Naive thymus-derived CD4-positive, alpha-beta T cell (primary cell): Measurements from ENCODE around the gene NOTCH4. TPM values are rescaled to one million over a fixed set of nuclear protein-coding genes. Genes with fewer than 3 reads are reported as not detected.

ENCODE experiments used
- ATAC-seq: fragments of 150-1000 bp; cut with Tn5 transposase; 2 replicates; pipeline ENCODE4 v1.10.0; 2021; ENCODE audit warnings: mild to moderate bottlenecking, moderate library complexity
- CTCF ChIA-PET: fragments of 350-600 bp; sonication (Branson Sonifier 250); formaldehyde crosslinking; loops from one replicate; lab custom pipeline; 2021; ENCODE audit warnings: antibody characterized with exemption; lab: Charles Lee
- POLR2A ChIA-PET: fragments of 350-600 bp; sonication (Branson Sonifier 250); formaldehyde crosslinking; loops from one replicate; lab custom pipeline; 2021; ENCODE audit warnings: antibody characterized with exemption, inconsistent platforms; lab: Charles Lee
- DNase-seq, 9 donors: peaks; one replicate each; pipeline versions ENCODE4 v3.0.0 to v3.0.0-alpha.2; 2020 to 2022; ENCODE audit warnings: mixed read lengths in 1 of 9
- H3K27ac ChIP-seq: one replicate; pipeline ENCODE4 v1.7.0; 2013; ENCODE audit warnings: mild to moderate bottlenecking, low read depth, low read length, moderate library complexity
- H3K27me3 ChIP-seq, 2 donors: one replicate each; pipeline ENCODE4 v1.7.0; 2013; ENCODE audit warnings: low read length in 2 of 2, mild to moderate bottlenecking in 2 of 2, moderate library complexity in 2 of 2; ENCODE audit not compliant: control insufficient read depth in 2 of 2, insufficient read depth in 2 of 2
- H3K36me3 ChIP-seq, 3 experiments: 1 replicate in 2 of 3; 2 replicates in 1 of 3; pipeline ENCODE4 v1.7.0; 2013; ENCODE audit warnings: low read length in 3 of 3, mild to moderate bottlenecking in 3 of 3, moderate library complexity in 1 of 3; ENCODE audit not compliant: insufficient read depth in 3 of 3, control insufficient read depth in 2 of 3
- H3K4me1 ChIP-seq, 2 donors: one replicate each; pipeline ENCODE4 v1.7.0; 2013; ENCODE audit warnings: low read length in 2 of 2, mild to moderate bottlenecking in 2 of 2, moderate library complexity in 1 of 2; ENCODE audit not compliant: control insufficient read depth in 2 of 2, insufficient read depth in 2 of 2
- H3K4me3 ChIP-seq: 2 replicates; pipeline ENCODE4 v1.7.0; 2013; ENCODE audit warnings: mild to moderate bottlenecking, low read length
- H3K9me3 ChIP-seq, 3 experiments: 1 replicate in 2 of 3; 2 replicates in 1 of 3; pipeline ENCODE4 v1.7.0; 2013; ENCODE audit warnings: low read length in 3 of 3; ENCODE audit not compliant: control insufficient read depth in 2 of 3
- H3K27ac Mint-ChIP-seq, 9 donors: one replicate each; pipeline ENCODE4 v1.8.0; 2020 to 2022; ENCODE audit warnings: mixed read lengths in 9 of 9, mild to moderate bottlenecking in 8 of 9, moderate library complexity in 5 of 9, inconsistent platforms in 2 of 9
- H3K27me3 Mint-ChIP-seq, 5 donors: one replicate each; pipeline ENCODE4 v1.8.0; 2021 to 2022; ENCODE audit warnings: mixed read lengths in 5 of 5, mild to moderate bottlenecking in 1 of 5
- H3K36me3 Mint-ChIP-seq, 5 donors: one replicate each; pipeline ENCODE4 v1.8.0; 2020 to 2022; ENCODE audit warnings: mixed read lengths in 5 of 5, mild to moderate bottlenecking in 3 of 5, inconsistent platforms in 1 of 5
- H3K4me1 Mint-ChIP-seq, 7 donors: one replicate each; pipeline ENCODE4 v1.8.0; 2020 to 2022; ENCODE audit warnings: mixed read lengths in 7 of 7, mild to moderate bottlenecking in 3 of 7, inconsistent platforms in 1 of 7
- H3K4me3 Mint-ChIP-seq, 10 donors: one replicate each; pipeline ENCODE4 v1.8.0; 2020 to 2022; ENCODE audit warnings: mild to moderate bottlenecking in 10 of 10, mixed read lengths in 10 of 10, moderate library complexity in 6 of 10, inconsistent platforms in 2 of 10
- H3K9me3 Mint-ChIP-seq, 11 donors: one replicate each; pipeline ENCODE4 v1.8.0; 2020 to 2022; ENCODE audit warnings: mixed read lengths in 11 of 11, mild to moderate bottlenecking in 4 of 11, inconsistent platforms in 1 of 11, moderate library complexity in 1 of 11
- intact Hi-C, 2 donors: fragments of 100-400 bp; cut with micrococcal nuclease; formaldehyde crosslinking; loops; one replicate each; pipeline ENCODE4 v1.15.1; 2023
- polyA plus RNA-seq, 2 donors: library from polyadenylated mRNA; unstranded; fragments of 300-500 nt; fragmentation: Illumina TruSeq; gene quantifications; one replicate each; pipeline ENCODE4 v1.2.3, GENCODE V29; 2021
- total RNA-seq, 6 experiments: library from RNA in 5 of 6; stranded (reverse) in 5 of 6; gene quantifications; 1 replicate in 5 of 6; 2 replicates in 1 of 6; pipeline ENCODE4 v1.2.3 and lab custom pipeline; 2021 to 2026

NOTCH4 gene
- total and polyA plus RNA-seq, 7 experiments from 2014 or later: 0.27 to 4.7 (median 0.59) TPM

DNA sequence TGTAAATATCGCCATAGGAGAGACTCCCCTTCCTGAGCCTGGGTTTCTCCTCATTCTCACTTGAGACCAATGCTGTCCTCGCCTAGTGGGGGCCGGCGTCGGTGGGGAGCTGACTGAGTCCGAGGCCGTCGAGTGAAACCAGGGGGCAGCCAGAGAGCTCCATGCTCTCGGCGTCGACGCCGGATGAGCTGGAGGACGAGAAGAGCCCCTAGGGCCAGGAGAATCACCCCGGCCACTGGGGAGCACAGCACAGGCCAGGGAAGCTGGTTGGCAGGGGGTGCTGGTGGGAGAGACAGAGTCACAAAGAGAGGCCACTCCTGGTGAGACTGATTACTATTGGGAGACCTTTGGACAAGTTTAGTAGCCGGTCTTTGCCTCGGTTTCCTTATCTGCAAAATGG lies 25.0 kb downstream of the NOTCH4 start:
- H3K4me3 Mint-ChIP-seq: peak overlapping the region in 1 of 10 donors; percentile 7
- Histone ChIP-seq H3K4me3 (no peak overlapping the region), H3K27me3 (no peaks in the 10 kb centered on the region), H3K27ac (no peak overlapping the region), H3K4me1 (peaks cover 14 to 16% of the 10 kb centered on the region in 2 donors), H3K9me3 (no peaks in the 10 kb centered on the region), H3K36me3 (no peaks in the 10 kb centered on the region)
- intact Hi-C loops: loop anchor here (5.0 to 10.0 kb wide), 7 partner anchors 374 to 1582 kb away; partner anchors contain the start of genes B3GALT4 (in 1 of the 2), CLIC1 (in 1 of the 2), CUTA (in 1 of the 2) and HSD17B8 (in 1 of the 2)
- peaks cover 15 to 27% (median 24%) of the 10 kb centered on the region in 7 donors for H3K4me1 Mint-ChIP-seq
- no peak for DNase-seq
- POLR2A ChIA-PET: interaction anchor here (0.7 kb wide), 1 partner anchor 679 kb away, joined by 5 read pairs; no protein-coding TSS in a partner anchor
- CTCF ChIA-PET: no interaction called here
- ATAC-seq: no peak
- peaks cover 0 to 3% (median 0%) of the 10 kb centered on the region in 5 donors for H3K27me3 Mint-ChIP-seq
- H3K36me3 Mint-ChIP-seq: no peaks in the 10 kb centered on the region
- H3K9me3 Mint-ChIP-seq: no peaks in the 10 kb centered on the region
- peak overlapping the region in 3 of 9 donors; percentile 31 to 97 (median 69) for H3K27ac Mint-ChIP-seq

DNA sequence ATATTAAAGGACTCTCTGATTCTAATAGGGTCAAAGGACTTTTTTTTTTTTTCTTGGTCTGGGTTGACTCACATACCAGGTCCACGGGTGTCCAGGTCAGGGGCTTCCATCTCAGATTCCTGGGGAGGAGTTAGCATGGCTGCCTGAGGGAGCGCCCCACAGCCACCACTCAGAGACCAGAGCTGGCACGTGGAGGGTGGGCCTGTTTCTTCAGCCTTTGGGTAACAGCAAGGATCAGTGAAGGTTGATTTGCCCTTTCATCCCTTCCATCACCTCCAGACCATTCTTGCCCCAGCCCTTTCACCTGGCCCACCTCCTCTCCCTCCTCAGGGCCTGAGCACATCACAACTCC lies 25.5 kb downstream of the NOTCH4 start:
- no peaks in the 10 kb centered on the region for H3K36me3 ChIP-seq
- POLR2A ChIA-PET: interaction anchor here (0.7 to 1.1 kb wide), 4 partner anchors 9 to 680 kb away, joined by 3 to 5 read pairs (median 4); no protein-coding TSS in a partner anchor
- Mint-ChIP-seq H3K27me3 (peaks cover 0 to under 1% (median 0%) of the 10 kb centered on the region in 5 donors), H3K36me3 (no peaks in the 10 kb centered on the region), H3K4me3 (peak overlapping the region in 4 of 10 donors; percentile 8 to 41 (median 26)), H3K4me1 (peaks cover 20 to 32% (median 29%) of the 10 kb centered on the region in 7 donors), H3K9me3 (no peaks in the 10 kb centered on the region), H3K27ac (peak overlapping the region in 6 of 9 donors; percentile 31 to 97 (median 58))
- H3K27me3 ChIP-seq: no peaks in the 10 kb centered on the region
- H3K4me3 ChIP-seq: no peak overlapping the region
- CTCF ChIA-PET: interaction anchor here (1.5 kb wide), 1 partner anchor 71 kb away, joined by 3 read pairs; the partner anchor contains the start of gene ATF6B
- ATAC-seq: no peak
- H3K4me1 ChIP-seq: peaks cover 19 to 21% of the 10 kb centered on the region in 2 donors
- intact Hi-C loops: loop anchor here (5.0 to 10.0 kb wide), 7 partner anchors 374 to 1581 kb away; partner anchors contain the start of genes B3GALT4 (in 1 of the 2), CLIC1 (in 1 of the 2), CUTA (in 1 of the 2) and HSD17B8 (in 1 of the 2)
- H3K9me3 ChIP-seq: no peaks in the 10 kb centered on the region
- no peak overlapping the region for H3K27ac ChIP-seq
- no peak for DNase-seq

DNA sequence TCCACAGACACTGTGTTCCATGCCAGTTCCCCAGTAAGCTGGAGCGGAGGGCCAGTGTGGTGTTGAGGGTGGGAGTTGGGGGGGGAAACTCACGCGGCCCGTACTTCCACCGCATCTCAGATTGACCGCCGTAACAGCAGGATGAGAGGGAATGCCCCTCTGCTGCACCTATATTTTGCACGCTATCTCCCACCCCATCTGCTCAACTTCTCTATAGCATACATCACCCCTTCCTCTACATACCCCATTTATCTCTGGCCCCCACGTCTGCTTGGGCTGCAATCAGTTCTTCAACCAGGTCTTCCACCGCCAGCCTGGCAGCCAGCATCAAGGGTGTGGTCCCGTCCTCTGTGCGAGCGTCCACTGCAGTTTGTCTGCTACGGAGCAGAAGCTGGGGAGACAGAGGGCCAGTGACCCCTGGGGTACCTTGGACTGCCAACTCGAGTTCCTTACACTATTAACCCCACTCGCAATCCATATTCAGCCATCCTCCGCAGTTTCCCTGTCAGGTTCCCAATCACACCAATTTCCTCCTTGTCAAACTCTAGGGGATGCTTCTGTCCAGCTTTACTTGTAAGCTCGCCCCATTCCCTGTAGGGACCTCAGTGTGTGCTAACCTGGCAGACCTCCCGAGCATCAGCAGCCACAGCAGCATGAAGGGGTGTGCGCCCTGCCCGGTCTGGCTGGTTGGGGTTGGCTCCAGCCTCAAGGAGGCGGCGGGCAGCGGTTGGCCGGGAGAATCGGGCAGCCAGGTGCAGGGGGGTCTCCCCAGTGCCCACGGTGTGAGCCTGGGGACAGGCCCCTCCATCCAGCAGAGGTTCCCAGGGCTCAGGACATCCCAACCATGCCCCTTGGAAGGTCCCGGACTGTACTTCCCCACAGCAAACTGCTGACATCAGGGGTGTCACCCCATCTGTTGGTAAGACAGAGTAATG lies 26.9 kb downstream of the NOTCH4 start:
- H3K36me3 ChIP-seq: peaks cover 0 to 8% (median 0%) of the 10 kb centered on the region in 3 experiments
- peak overlapping the region; percentile 98 for H3K4me3 ChIP-seq
- H3K27ac ChIP-seq: peak overlapping the region; percentile 97
- ChIA-PET CTCF (interaction anchor here (0.7 to 1.5 kb wide), 3 partner anchors 69 to 916 kb away, joined by 3 to 4 read pairs (median 3); partner anchors contain the start of gene ATF6B), POLR2A (interaction anchor here (0.6 to 7.8 kb wide), 7 partner anchors 8 to 1201 kb away, joined by 3 to 79 read pairs (median 6); partner anchors contain the start of genes ATF6B and FKBPL)
- Mint-ChIP-seq H3K4me3 (peak overlapping the region; percentile 92 to 99 (median 97)), H3K9me3 (no peaks in the 10 kb centered on the region), H3K27ac (peak overlapping the region; percentile 86 to 99 (median 97)), H3K36me3 (peaks cover 0 to 7% (median 0%) of the 10 kb centered on the region in 5 donors), H3K27me3 (no peaks in the 10 kb centered on the region), H3K4me1 (peaks cover 22 to 33% (median 31%) of the 10 kb centered on the region in 7 donors)
- ATAC-seq (no peak), DNase-seq (peak in 1 of 9 donors; percentile 17)
- no peaks in the 10 kb centered on the region for H3K9me3 ChIP-seq
- intact Hi-C loops: loop anchor here (5.0 to 10.0 kb wide), 7 partner anchors 372 to 1580 kb away; partner anchors contain the start of genes B3GALT4 (in 1 of the 2), CLIC1 (in 1 of the 2), CUTA (in 1 of the 2) and HSD17B8 (in 1 of the 2)
- H3K4me1 ChIP-seq: peaks cover 20 to 29% of the 10 kb centered on the region in 2 donors
- H3K27me3 ChIP-seq: no peaks in the 10 kb centered on the region

DNA sequence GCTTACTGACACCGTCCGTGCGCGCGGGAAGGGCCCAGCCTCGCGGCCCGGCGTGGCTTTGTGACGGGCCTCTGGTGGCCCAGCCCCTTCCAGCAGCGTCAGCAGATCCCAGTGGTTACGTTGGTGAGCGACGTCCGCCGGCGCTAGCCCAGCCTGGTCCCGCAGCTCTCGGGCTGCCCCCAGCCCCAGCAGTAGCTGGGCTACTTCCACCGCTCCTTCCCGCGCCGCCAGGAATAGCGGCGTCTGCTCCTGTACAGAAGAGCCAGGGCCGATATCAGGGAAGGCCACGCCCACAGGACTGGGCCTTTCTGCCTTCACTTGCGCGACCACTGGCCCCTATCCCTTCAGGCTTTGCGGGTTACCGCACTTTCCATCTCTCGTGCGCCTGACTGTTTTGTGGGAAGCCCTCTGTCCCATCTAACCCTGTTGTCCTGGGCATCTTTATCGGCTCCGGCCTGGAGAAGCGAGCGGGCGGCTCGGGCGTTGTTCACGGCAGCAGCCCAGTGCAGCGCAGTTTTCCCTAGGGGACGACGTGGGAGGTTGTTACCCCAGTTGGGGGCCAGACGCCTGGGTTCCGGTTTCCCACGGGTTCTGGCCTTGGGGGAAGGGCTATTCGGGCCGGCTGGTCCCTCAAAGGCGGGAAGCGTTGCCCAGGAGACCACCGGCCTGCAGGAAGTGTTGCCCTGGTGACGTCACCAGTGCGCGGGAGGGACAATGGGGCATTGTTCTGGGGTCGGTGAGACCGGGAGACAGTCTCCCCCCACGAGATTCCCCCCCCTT lies 27.8 kb downstream of the NOTCH4 start:
- no peaks in the 10 kb centered on the region for H3K27me3 ChIP-seq
- H3K36me3 Mint-ChIP-seq: peaks cover 5 to 15% (median 6%) of the 10 kb centered on the region in 5 donors
- H3K9me3 ChIP-seq: no peaks in the 10 kb centered on the region
- H3K27ac ChIP-seq: peak overlapping the region; percentile 97
- peak overlapping the region; percentile 86 to 99 (median 97) for H3K27ac Mint-ChIP-seq
- no peaks in the 10 kb centered on the region for H3K27me3 Mint-ChIP-seq
- H3K4me1 ChIP-seq: peaks cover 20 to 29% of the 10 kb centered on the region in 2 donors
- peaks cover 0 to 16% (median 0%) of the 10 kb centered on the region in 3 experiments for H3K36me3 ChIP-seq
- ATAC-seq (no peak), DNase-seq (peak in 2 of 9 donors; percentile 60 to 66)
- H3K4me3 ChIP-seq: peak overlapping the region; percentile 98
- intact Hi-C loops: loop anchor here (1.0 to 10.0 kb wide), 22 partner anchors 18 to 1579 kb away; partner anchors contain the start of genes HSPA1B (in 2 of the 2), PPT2 (in 2 of the 2), PSMB8 (in 2 of the 2) and RNF5 (in 2 of the 2)
- H3K4me1 Mint-ChIP-seq: peaks cover 24 to 38% (median 31%) of the 10 kb centered on the region in 7 donors
- CTCF ChIA-PET: interaction anchor here (0.6 to 1.9 kb wide), 8 partner anchors 10 to 68 kb away, joined by 3 to 9 read pairs (median 4); partner anchors contain the start of genes ATF6B and FKBPL
- peak overlapping the region; percentile 92 to 99 (median 97) for H3K4me3 Mint-ChIP-seq
- no peaks in the 10 kb centered on the region for H3K9me3 Mint-ChIP-seq
- POLR2A ChIA-PET: interaction anchor here (0.7 to 10.6 kb wide), 18 partner anchors 9 to 1201 kb away, joined by 3 to 259 read pairs (median 4); partner anchors contain the start of genes AGPAT1, ATF6B, FKBPL and RNF5

DNA sequence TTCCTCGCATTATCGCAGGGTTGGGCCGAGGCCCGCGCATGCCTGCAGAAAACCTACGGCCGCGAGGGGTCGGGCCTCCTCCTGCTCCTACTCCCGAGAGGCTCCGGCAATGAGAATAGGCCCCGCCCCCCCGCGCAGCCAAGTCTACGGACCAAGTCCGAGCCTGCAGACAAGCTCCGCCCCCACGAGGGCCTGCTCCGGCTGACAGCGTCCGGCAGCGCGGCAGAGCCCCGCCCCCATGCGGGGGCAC lies 28.3 kb downstream of the NOTCH4 start:
- peak overlapping the region; percentile 97 for H3K27ac ChIP-seq
- peak overlapping the region; percentile 86 to 99 (median 97) for H3K27ac Mint-ChIP-seq
- intact Hi-C loops: loop anchor here (1.0 to 10.0 kb wide), 22 partner anchors 17 to 1578 kb away; partner anchors contain the start of genes HSPA1B (in 2 of the 2), PPT2 (in 2 of the 2), PSMB8 (in 2 of the 2) and RNF5 (in 2 of the 2)
- peak overlapping the region; percentile 98 for H3K4me3 ChIP-seq
- no peaks in the 10 kb centered on the region for H3K27me3 ChIP-seq
- H3K36me3 ChIP-seq: peaks cover 0 to 18% (median 0%) of the 10 kb centered on the region in 3 experiments
- ATAC-seq (peak; percentile 89), DNase-seq (peak; percentile 94 to 100 (median 98))
- ChIA-PET POLR2A (interaction anchor here (0.5 to 10.6 kb wide), 17 partner anchors 8 to 777 kb away, joined by 3 to 259 read pairs (median 4); partner anchors contain the start of genes AGPAT1, ATF6B, FKBPL and RNF5), CTCF (interaction anchor here (0.7 to 1.9 kb wide), 7 partner anchors 11 to 68 kb away, joined by 3 to 9 read pairs (median 5); partner anchors contain the start of genes ATF6B and FKBPL)
- peak overlapping the region; percentile 92 to 99 (median 97) for H3K4me3 Mint-ChIP-seq
- H3K9me3 Mint-ChIP-seq: no peaks in the 10 kb centered on the region
- H3K4me1 ChIP-seq: peaks cover 20 to 29% of the 10 kb centered on the region in 2 donors
- peaks cover 7 to 18% (median 8%) of the 10 kb centered on the region in 5 donors for H3K36me3 Mint-ChIP-seq
- H3K9me3 ChIP-seq: no peaks in the 10 kb centered on the region
- H3K27me3 Mint-ChIP-seq: no peaks in the 10 kb centered on the region
- H3K4me1 Mint-ChIP-seq: peaks cover 24 to 40% (median 31%) of the 10 kb centered on the region in 7 donors
